Stimulated activated naive CD8-positive, alpha-beta T cell treated with anti-CD3 and anti-CD28 coated beads, Interleukin-15, Interleukin-2, amounts not matched to agents 100 U/mL and 50 U/mL, for 24 hours (primary cell): ENCODE measurements around the gene ZEB1.

Experiments
- ATAC-seq: fragments of 150-1000 bp; cut with Tn5 transposase; one replicate; pipeline ENCODE4 v1.10.0; 2021
- DNase-seq: peaks from one replicate; pipeline ENCODE4 v3.0.0; 2021

ZEB1 gene

GRCh38 chr10:31318854-31319601 lies at the start of gene ZEB1:
TSS of gene ZEB1 (plus strand) at chr10:31319216. CDS start at chr10:31319235, 19 bp downstream.
- DNase-seq (peak; percentile 90), ATAC-seq (peak; percentile 67)

GRCh38 chr10:31270954-31271353 lies 48.1 kb upstream of the ZEB1 start:
- ATAC-seq (no peak), DNase-seq (no peak)

GRCh38 chr10:31272841-31273240 lies 46.2 kb upstream of the ZEB1 start:
- no peak for DNase-seq
- no peak for ATAC-seq

GRCh38 chr10:31273789-31274188 lies 45.2 kb upstream of the ZEB1 start:
- no peak for DNase-seq
- no peak for ATAC-seq

- DNase-seq (no peak), ATAC-seq (no peak)
Observed at GRCh38 chr10:31274310-31274709, 44.7 kb upstream of the ZEB1 start.

- no peak for DNase-seq
Observed at GRCh38 chr10:31278279-31278941, 40.6 kb upstream of the ZEB1 start.

GRCh38 chr10:31280972-31281371 lies 38.0 kb upstream of the ZEB1 start:
- DNase-seq (no peak), ATAC-seq (no peak)

More at GRCh38 chr10:31278279-31278941, 40.6 kb upstream of the ZEB1 start:
- ATAC-seq = no peak

- no peak for ATAC-seq
Observed at GRCh38 chr10:31288001-31288400, 31.0 kb upstream of the ZEB1 start.

GRCh38 chr10:31288962-31289361 lies 30.1 kb upstream of the ZEB1 start:
- no peak for DNase-seq
- ATAC-seq = no peak

More at GRCh38 chr10:31288001-31288400, 31.0 kb upstream of the ZEB1 start:
- DNase-seq = no peak

- ATAC-seq (no peak), DNase-seq (no peak)
Observed at GRCh38 chr10:31290386-31290785, 28.6 kb upstream of the ZEB1 start.

- ATAC-seq (peak; percentile 28), DNase-seq (no peak)
Observed at GRCh38 chr10:31291123-31291522, 27.9 kb upstream of the ZEB1 start.

GRCh38 chr10:31294558-31294957 lies 24.5 kb upstream of the ZEB1 start:
- DNase-seq (no peak), ATAC-seq (no peak)

- DNase-seq = no peak
- no peak for ATAC-seq
Observed at GRCh38 chr10:31296754-31297153, 22.3 kb upstream of the ZEB1 start.

- no peak for DNase-seq
- no peak for ATAC-seq
Observed at GRCh38 chr10:31299119-31299518, 19.9 kb upstream of the ZEB1 start.

GRCh38 chr10:31303212-31303611 lies 15.8 kb upstream of the ZEB1 start:
- ATAC-seq (no peak), DNase-seq (no peak)

- DNase-seq = no peak
Observed at GRCh38 chr10:31304291-31304970, 14.6 kb upstream of the ZEB1 start.

GRCh38 chr10:31313396-31313795 lies 5.6 kb upstream of the ZEB1 start:
- ATAC-seq (no peak), DNase-seq (no peak)

More at GRCh38 chr10:31304291-31304970, 14.6 kb upstream of the ZEB1 start:
- ATAC-seq = no peak

GRCh38 chr10:31314256-31315150 lies 4.5 kb upstream of the ZEB1 start:
- no peak for DNase-seq
- no peak for ATAC-seq

- no peak for DNase-seq
- no peak for ATAC-seq
Observed at GRCh38 chr10:31315453-31315852, 3.6 kb upstream of the ZEB1 start.

GRCh38 chr10:31317171-31317570 lies 1.8 kb upstream of the ZEB1 start:
- no peak for ATAC-seq
- no peak for DNase-seq

- ATAC-seq (no peak), DNase-seq (peak; percentile 81)
Observed at GRCh38 chr10:31317652-31318381, 1.2 kb upstream of the ZEB1 start.
